Activated CD4-positive, alpha-beta T cell treated with anti-CD3 and anti-CD28 coated beads, Interleukin-2, amount 10 ng/mL, durations not matched to agents 7 days and 5 days (primary cell): ENCODE data around the gene POLR1C. TPM values are rescaled to one million over a fixed set of nuclear protein-coding genes. Genes with fewer than 3 reads are reported as not detected.
"Not testable (repeated sequence)": the region's sequence is repeated elsewhere in the genome, so short reads cannot be mapped to it uniquely, and the experiment has no call there.

Source experiments
- CTCF ChIA-PET: fragments of 350-600 bp; sonication (Branson Sonifier 250); formaldehyde crosslinking; loops from one replicate; lab custom pipeline; 2021; ENCODE audit warnings: antibody characterized with exemption; lab: Charles Lee
- POLR2A ChIA-PET: fragments of 350-600 bp; sonication (Branson Sonifier 250); formaldehyde crosslinking; loops from one replicate; lab custom pipeline; 2021; ENCODE audit warnings: antibody characterized with exemption; lab: Charles Lee
- DNase-seq: peaks from one replicate; pipeline ENCODE4 v3.0.0-alpha.2; 2020
- H3K27ac Mint-ChIP-seq: one replicate; pipeline ENCODE4 v1.8.0; 2021; ENCODE audit warnings: mild to moderate bottlenecking, moderate library complexity, mixed read lengths
- H3K27me3 Mint-ChIP-seq: one replicate; pipeline ENCODE4 v1.8.0; 2021; ENCODE audit warnings: mixed read lengths
- H3K36me3 Mint-ChIP-seq: one replicate; pipeline ENCODE4 v1.8.0; 2021; ENCODE audit warnings: low read depth, mixed read lengths
- H3K4me1 Mint-ChIP-seq: one replicate; pipeline ENCODE4 v1.8.0; 2021; ENCODE audit warnings: mixed read lengths
- H3K4me3 Mint-ChIP-seq: one replicate; pipeline ENCODE4 v1.8.0; 2021; ENCODE audit warnings: mild to moderate bottlenecking, moderate library complexity, mixed read lengths
- H3K9me3 Mint-ChIP-seq: one replicate; pipeline ENCODE4 v1.8.0; 2021; ENCODE audit warnings: mixed read lengths
- total RNA-seq, 2 experiments: library from RNA; stranded (reverse); gene quantifications; one replicate each; pipeline ENCODE4 v1.2.3, GENCODE V29; 2021

POLR1C gene, protein sequence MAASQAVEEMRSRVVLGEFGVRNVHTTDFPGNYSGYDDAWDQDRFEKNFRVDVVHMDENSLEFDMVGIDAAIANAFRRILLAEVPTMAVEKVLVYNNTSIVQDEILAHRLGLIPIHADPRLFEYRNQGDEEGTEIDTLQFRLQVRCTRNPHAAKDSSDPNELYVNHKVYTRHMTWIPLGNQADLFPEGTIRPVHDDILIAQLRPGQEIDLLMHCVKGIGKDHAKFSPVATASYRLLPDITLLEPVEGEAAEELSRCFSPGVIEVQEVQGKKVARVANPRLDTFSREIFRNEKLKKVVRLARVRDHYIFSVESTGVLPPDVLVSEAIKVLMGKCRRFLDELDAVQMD
- 10 to 100 TPM; 23.1 to 33.4 TPM for total RNA-seq

DNA sequence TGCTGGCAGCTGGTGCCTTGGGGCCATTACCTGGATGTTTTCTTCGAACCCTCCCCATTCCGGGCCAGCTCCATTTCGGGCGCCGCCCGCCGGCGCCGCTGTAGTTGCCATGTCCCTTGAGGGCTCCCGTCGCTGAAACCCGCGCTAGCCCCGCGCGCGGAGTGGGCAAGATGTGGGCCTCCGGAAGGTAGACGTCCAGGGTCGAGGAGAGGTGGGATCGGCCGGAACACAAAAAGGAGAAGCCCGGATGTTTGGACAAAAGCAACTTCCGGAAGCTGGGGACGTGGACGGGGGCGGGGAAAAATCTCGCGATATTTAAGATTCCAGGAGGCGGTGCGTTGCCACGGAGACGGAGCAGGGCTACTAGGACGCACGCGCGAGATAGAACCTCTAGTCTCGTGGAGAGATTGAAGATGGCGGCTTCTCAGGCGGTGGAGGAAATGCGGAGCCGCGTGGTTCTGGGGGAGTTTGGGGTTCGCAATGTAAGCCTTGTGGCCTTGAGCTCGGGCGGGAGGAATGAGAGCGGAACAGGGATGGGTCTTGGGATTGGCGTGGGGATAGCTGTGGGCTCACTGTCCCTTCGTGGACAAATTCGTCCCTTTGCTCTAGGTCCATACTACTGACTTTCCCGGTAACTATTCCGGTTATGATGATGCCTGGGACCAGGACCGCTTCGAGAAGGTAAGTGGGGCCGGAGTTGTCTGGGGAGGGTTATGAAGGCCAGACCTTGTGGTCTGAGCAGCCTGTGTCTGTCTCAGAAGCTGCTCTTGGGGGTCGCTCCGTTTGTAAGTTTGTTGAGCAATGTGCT is at the start of gene POLR1C, which contains the start of gene YIPF3:
Gene POLR1C (plus strand): TSS at position 393 of the 808 bp plus-strand sequence. CDS start 21 bp downstream, at position 414.
Gene YIPF3 (minus strand): TSS at position 230 of the 808 bp plus-strand sequence. CDS start 119 bp downstream, at position 111.
- CTCF ChIA-PET, result interaction anchor here (0.6 to 3.0 kb wide), 7 partner anchors 10 to 1596 kb away, joined by 3 to 28 read pairs (median 3); partner anchors contain the start of genes MED20, POLH and XPO5
- H3K27me3 Mint-ChIP-seq, result no peaks in the 10 kb centered on the region
- H3K4me1 Mint-ChIP-seq, result peaks cover 27% of the 10 kb centered on the region
- H3K36me3 Mint-ChIP-seq, result peaks cover 44% of the 10 kb centered on the region
- POLR2A ChIA-PET, result interaction anchor here (0.6 kb wide), 1 partner anchor 68 kb away, joined by 3 read pairs; no protein-coding TSS in a partner anchor
- no peaks in the 10 kb centered on the region for H3K9me3 Mint-ChIP-seq
- no peak within 1 kb of the TSS for H3K4me3 Mint-ChIP-seq
- H3K27ac Mint-ChIP-seq, result no peak within 1 kb of the TSS
- peak; percentile 98 for DNase-seq

GRCh38 chr6:43467265-43467664 is 49.6 kb upstream of the POLR1C start:
- H3K9me3 Mint-ChIP-seq, H3K4me1 Mint-ChIP-seq, H3K27ac Mint-ChIP-seq, H3K36me3 Mint-ChIP-seq, DNase-seq, POLR2A ChIA-PET, H3K4me3 Mint-ChIP-seq: not testable (repeated sequence)
- peaks cover 22% of the 10 kb centered on the region for H3K27me3 Mint-ChIP-seq
- CTCF ChIA-PET, result interaction anchor here (1.0 kb wide), 1 partner anchor 10 kb away, joined by 5 read pairs; the partner anchor contains the start of gene TJAP1

DNA sequence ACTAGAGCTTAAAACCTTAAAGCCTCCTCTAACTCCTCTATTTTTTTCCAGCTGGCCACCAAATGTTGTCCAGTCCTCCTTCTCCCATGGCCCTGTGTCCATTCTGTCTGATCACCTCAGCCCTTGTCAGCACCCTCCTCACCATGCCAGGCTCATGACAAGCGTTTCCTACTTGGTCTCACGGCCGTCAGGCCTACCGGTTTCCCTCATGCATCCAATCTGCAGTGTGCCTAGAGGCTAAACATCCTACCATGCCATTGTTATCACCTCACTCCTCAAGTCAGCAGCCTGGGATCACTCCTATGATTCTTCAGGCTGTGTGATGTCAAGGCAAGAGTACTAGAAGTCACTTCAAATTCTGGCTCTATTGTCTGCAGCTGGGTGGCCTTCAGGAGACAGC is 49.1 kb upstream of the POLR1C start:
- Mint-ChIP-seq H3K36me3 (no peaks in the 10 kb centered on the region), H3K4me1 (no peaks in the 10 kb centered on the region), H3K27ac (no peak overlapping the region), H3K27me3 (peaks cover 20% of the 10 kb centered on the region), H3K4me3 (no peak overlapping the region), H3K9me3 (no peaks in the 10 kb centered on the region)
- ChIA-PET POLR2A (no interaction called here), CTCF (interaction anchor here (1.0 kb wide), 1 partner anchor 10 kb away, joined by 5 read pairs; the partner anchor contains the start of gene TJAP1)
- DNase-seq, result no peak

GRCh38 chr6:43468240-43468639 is 48.6 kb upstream of the POLR1C start:
- DNase-seq, result no peak
- Mint-ChIP-seq H3K36me3 (no peaks in the 10 kb centered on the region), H3K27ac (no peak overlapping the region), H3K27me3 (peaks cover 16% of the 10 kb centered on the region), H3K4me1 (no peaks in the 10 kb centered on the region), H3K9me3 (no peaks in the 10 kb centered on the region), H3K4me3 (no peak overlapping the region)
- CTCF ChIA-PET, result interaction anchor here (1.0 kb wide), 1 partner anchor 9 kb away, joined by 5 read pairs; the partner anchor contains the start of gene TJAP1
- POLR2A ChIA-PET, result no interaction called here

GRCh38 chr6:43468748-43469681 is 47.9 kb upstream of the POLR1C start:
- Mint-ChIP-seq H3K27ac (no peak overlapping the region), H3K27me3 (peaks cover 17% of the 10 kb centered on the region), H3K4me3 (no peak overlapping the region), H3K36me3 (no peaks in the 10 kb centered on the region), H3K9me3 (no peaks in the 10 kb centered on the region), H3K4me1 (no peaks in the 10 kb centered on the region)
- POLR2A ChIA-PET, result interaction anchor here (0.6 kb wide), 1 partner anchor 8 kb away, joined by 3 read pairs; the partner anchor contains the start of gene TJAP1
- no peak for DNase-seq
- CTCF ChIA-PET, result no interaction called here

GRCh38 chr6:43469947-43470346 is 46.9 kb upstream of the POLR1C start:
- no peak overlapping the region for H3K27ac Mint-ChIP-seq

GRCh38 chr6:43471399-43471798 is 45.5 kb upstream of the POLR1C start:
- Mint-ChIP-seq H3K9me3 (no peaks in the 10 kb centered on the region), H3K36me3 (no peaks in the 10 kb centered on the region), H3K4me1 (no peaks in the 10 kb centered on the region), H3K27ac (no peak overlapping the region), H3K4me3 (no peak overlapping the region), H3K27me3 (peaks cover 17% of the 10 kb centered on the region)
- ChIA-PET CTCF (interaction anchor here (0.6 kb wide), 1 partner anchor 277 kb away, joined by 3 read pairs; no protein-coding TSS in a partner anchor), POLR2A (no interaction called here)
- no peak for DNase-seq

More at GRCh38 chr6:43469947-43470346, 46.9 kb upstream of the POLR1C start:
- no peak for DNase-seq
- Mint-ChIP-seq H3K4me3 (no peak overlapping the region), H3K4me1 (no peaks in the 10 kb centered on the region), H3K9me3 (no peaks in the 10 kb centered on the region), H3K36me3 (no peaks in the 10 kb centered on the region), H3K27me3 (peaks cover 17% of the 10 kb centered on the region)
- ChIA-PET CTCF (interaction anchor here (0.6 kb wide), 1 partner anchor 33 kb away, joined by 3 read pairs; no protein-coding TSS in a partner anchor), POLR2A (interaction anchor here (0.6 kb wide), 1 partner anchor 7 kb away, joined by 3 read pairs; the partner anchor contains the start of gene TJAP1)

GRCh38 chr6:43472515-43472914 is 44.4 kb upstream of the POLR1C start:
- no peak for DNase-seq
- Mint-ChIP-seq H3K4me3 (no peak overlapping the region), H3K36me3 (peaks cover 2% of the 10 kb centered on the region), H3K4me1 (peaks cover 11% of the 10 kb centered on the region), H3K9me3 (no peaks in the 10 kb centered on the region), H3K27me3 (peaks cover 12% of the 10 kb centered on the region), H3K27ac (no peak overlapping the region)
- POLR2A ChIA-PET, result no interaction called here
- CTCF ChIA-PET, result interaction anchor here (1.4 kb wide), 1 partner anchor 9 kb away, joined by 3 read pairs; no protein-coding TSS in a partner anchor

DNA sequence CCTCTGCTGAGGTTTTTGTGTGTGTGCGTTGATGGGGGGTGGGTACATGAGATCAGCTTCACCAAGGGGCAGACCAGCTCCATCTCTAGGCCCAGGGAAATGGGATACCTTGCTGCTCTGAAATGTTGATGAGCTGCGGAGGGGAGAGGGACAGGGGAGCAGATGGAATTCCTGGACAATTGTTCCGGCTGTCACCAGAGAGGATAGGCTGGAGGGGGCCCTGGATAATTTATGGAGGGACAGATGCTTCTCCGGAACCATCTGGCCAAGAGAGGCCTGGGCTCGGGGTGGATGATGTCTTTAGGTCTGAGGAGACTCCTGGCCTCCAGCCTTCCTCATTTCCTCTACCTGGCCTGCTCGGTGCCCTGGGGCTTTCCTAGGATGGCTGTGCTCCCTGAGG is 41.4 kb upstream of the POLR1C start:
- Mint-ChIP-seq H3K27me3 (peaks cover 4% of the 10 kb centered on the region), H3K27ac (no peak overlapping the region), H3K36me3 (peaks cover 6% of the 10 kb centered on the region), H3K9me3 (no peaks in the 10 kb centered on the region), H3K4me3 (no peak overlapping the region), H3K4me1 (peaks cover 36% of the 10 kb centered on the region)
- DNase-seq, result no peak
- CTCF ChIA-PET, result no interaction called here
- POLR2A ChIA-PET, result no interaction called here

DNA sequence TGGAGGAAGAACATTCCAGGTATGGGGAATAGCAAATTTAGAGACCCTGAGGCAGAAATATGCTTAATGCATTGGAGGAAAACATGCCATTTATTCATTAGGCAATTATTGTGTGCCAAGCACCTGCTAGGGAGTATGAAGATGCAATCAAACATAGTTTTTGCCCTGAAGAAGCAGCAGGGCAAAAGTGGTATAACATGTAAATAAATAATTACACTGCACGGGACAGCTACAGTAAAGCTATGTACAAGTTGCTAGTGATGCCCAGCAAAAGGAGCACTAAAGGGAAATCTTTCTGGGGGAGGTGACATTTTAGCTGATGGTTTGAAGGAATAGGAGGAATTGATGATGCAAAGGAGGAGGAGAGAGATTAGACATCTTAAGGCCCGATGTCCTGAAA is 40.1 kb upstream of the POLR1C start:
- no peaks in the 10 kb centered on the region for H3K9me3 Mint-ChIP-seq
- H3K36me3 Mint-ChIP-seq, result peaks cover 8% of the 10 kb centered on the region
- no peak for DNase-seq
- ChIA-PET CTCF (interaction anchor here (0.6 to 1.7 kb wide), 6 partner anchors 9 to 208 kb away, joined by 3 to 5 read pairs (median 4); no protein-coding TSS in a partner anchor), POLR2A (interaction anchor here (0.6 kb wide), 1 partner anchor 35 kb away, joined by 9 read pairs; no protein-coding TSS in a partner anchor)
- peaks cover 41% of the 10 kb centered on the region for H3K4me1 Mint-ChIP-seq
- H3K4me3 Mint-ChIP-seq, result peak overlapping the region; percentile 92
- peak overlapping the region; percentile 71 for H3K27ac Mint-ChIP-seq
- peaks cover 4% of the 10 kb centered on the region for H3K27me3 Mint-ChIP-seq

GRCh38 chr6:43477235-43478007 is 39.5 kb upstream of the POLR1C start, which contains the start of gene TJAP1:
TJAP1 (plus strand) TSS chr6:43477570; CDS start chr6:43499002, 21,432 bp downstream.
- peak; percentile 96 for DNase-seq
- CTCF ChIA-PET, result interaction anchor here (0.6 to 1.7 kb wide), 8 partner anchors 10 to 208 kb away, joined by 3 to 5 read pairs (median 3); no protein-coding TSS in a partner anchor
- Mint-ChIP-seq H3K36me3 (peaks cover 10% of the 10 kb centered on the region), H3K27ac (peak within 1 kb of the TSS; percentile 94), H3K27me3 (peaks cover 4% of the 10 kb centered on the region), H3K9me3 (no peaks in the 10 kb centered on the region), H3K4me1 (peaks cover 47% of the 10 kb centered on the region), H3K4me3 (peak within 1 kb of the TSS; percentile 92)
- POLR2A ChIA-PET, result interaction anchor here (0.6 to 0.7 kb wide), 3 partner anchors 8 to 234 kb away, joined by 3 to 9 read pairs (median 3); partner anchors contain the start of gene TTBK1
